ENCODE measurements around the gene TOMM6. TPM values are rescaled to one million over a fixed set of nuclear protein-coding genes. Genes with fewer than 3 reads are reported as not detected.
"Not testable (repeated sequence)": the region's sequence is repeated elsewhere in the genome, so short reads cannot be mapped to it uniquely, and the experiment has no call there.

TOMM6 gene
- total RNA-seq, 4 donors from 2014 or later, result 76.9 to 146 (median 118) TPM

DNA sequence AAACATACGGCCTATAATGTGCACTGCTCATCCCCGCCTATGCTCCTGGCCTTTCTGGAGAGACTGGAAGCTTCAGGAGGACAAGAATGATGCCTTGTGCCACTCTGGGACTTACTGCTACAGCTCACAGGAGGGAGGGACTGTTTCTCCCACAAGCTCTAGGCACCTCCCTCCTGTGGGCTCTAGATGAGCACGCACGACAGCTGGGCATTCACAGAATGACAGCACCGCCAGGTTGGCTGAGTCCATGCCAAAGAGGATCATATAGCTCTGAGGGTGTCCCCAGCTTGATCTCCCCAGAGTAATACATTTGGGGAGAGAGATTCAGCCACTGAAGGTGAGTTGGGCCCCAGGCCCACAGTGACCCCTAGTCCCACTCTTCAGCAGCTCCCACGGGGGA, 30.2 kb upstream of the TOMM6 start:
- no peak for ATAC-seq (ENCODE audit: low FRiP score)
- TF ChIP-seq, protein P1, sequence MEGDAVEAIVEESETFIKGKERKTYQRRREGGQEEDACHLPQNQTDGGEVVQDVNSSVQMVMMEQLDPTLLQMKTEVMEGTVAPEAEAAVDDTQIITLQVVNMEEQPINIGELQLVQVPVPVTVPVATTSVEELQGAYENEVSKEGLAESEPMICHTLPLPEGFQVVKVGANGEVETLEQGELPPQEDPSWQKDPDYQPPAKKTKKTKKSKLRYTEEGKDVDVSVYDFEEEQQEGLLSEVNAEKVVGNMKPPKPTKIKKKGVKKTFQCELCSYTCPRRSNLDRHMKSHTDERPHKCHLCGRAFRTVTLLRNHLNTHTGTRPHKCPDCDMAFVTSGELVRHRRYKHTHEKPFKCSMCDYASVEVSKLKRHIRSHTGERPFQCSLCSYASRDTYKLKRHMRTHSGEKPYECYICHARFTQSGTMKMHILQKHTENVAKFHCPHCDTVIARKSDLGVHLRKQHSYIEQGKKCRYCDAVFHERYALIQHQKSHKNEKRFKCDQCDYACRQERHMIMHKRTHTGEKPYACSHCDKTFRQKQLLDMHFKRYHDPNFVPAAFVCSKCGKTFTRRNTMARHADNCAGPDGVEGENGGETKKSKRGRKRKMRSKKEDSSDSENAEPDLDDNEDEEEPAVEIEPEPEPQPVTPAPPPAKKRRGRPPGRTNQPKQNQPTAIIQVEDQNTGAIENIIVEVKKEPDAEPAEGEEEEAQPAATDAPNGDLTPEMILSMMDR (IDR thresholded peaks at IDR 0.05), result no peak
- no peak for DNase-seq (ENCODE audit: low spot score)

DNA sequence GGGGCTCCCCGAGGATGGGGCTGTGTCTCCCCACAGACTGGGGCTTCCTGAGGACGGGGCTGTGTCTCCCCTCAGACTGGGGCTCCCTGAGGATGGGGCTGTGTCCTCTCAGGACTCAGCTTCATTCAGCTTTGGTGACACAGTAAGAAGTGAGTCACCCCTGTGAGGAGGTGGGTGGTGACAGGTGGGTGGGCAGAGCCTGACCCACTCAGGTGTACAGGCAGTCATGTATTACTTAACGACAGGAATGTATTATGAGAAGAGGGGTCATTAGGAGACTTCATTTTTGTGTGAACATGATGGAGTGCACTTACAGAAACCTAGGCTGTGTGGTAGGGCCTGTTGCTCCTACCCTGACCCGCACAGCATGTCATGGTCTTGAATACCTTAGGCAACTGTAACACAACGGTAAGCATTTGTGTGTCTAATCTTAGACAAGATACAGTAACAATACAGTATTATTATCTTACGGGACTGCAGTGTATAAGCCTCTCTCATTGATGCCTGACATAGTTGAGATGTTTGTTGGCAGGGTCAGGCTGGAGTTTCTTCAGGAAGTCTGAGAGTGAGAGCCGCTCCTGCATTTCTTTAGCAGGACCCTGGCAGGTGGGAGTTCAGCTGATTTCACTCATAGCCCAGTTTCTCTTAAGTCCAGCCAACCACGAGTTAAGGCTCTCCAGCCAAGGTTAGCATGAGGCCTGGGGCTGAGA, 29.4 kb upstream of the TOMM6 start:
- TF ChIP-seq, protein P1 (IDR thresholded peaks at IDR 0.05), result no peak
- no peak for ATAC-seq (ENCODE audit: low FRiP score)
- no peak for DNase-seq (ENCODE audit: low spot score)

DNA sequence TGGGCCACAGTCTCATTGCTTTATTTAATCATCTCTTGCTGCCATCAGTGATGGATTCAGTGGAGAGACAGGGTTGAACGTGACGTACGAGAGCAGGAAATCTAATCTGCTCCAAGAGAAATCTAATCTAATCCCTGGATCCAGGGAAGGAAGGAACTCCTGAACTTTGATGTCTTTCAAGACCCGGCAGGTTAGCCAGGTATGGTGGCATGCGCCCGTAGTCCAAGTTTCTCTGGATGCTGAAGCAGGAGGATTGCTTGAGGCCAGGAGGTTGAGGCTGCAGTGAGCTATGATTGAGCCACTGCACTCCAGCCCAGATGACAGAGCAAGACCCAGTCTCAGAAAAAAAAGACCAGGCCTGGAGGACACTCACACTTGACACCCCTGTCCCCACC, 28.9 kb upstream of the TOMM6 start:
- TF ChIP-seq, protein P1 (IDR thresholded peaks at IDR 0.05), result no peak
- ATAC-seq (ENCODE audit: low FRiP score), result no peak
- no peak for DNase-seq (ENCODE audit: low spot score)

DNA sequence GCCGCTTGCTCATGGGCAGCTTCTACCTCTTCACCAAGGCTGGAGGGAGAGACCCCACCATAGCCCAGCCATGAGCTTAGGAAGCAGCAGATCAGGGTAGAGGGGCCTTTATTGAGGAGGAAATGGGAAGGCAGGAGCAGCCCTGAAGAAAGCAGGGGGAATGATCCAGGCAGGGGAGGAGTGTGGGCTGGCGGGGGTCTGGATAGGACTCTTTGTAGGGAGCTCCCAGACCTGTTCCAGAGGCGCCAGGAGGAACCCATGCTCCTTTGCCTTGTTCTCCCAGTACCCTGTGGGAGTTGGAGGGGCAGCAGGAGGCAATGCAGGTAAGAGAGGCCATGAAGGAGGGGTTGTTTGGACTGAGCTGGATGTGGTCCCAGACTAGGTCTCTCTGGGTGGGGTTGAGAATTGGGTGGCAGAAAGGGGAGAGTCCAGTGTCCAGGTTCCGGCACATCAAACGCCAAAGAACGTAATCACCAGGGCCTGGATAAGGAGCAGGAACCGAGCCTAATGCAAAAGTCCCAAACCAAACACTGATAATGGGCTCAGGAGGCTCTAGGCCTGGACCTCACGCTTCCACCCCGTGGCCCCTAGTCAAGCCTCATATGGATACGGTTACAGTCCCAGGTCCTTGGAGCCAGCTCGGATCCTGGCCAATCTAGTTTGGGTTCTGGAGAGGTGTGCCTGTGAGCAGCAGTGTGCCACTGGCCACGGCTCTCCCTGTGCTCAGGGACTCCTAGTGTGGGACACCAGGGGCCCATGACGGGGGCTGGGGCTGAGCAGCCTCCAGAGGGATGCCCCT, 28.2 kb upstream of the TOMM6 start:
- no peak for ATAC-seq (ENCODE audit: low FRiP score)
- TF ChIP-seq, protein P1 (IDR thresholded peaks at IDR 0.05), result no peak
- DNase-seq (ENCODE audit: low spot score), result no peak

DNA sequence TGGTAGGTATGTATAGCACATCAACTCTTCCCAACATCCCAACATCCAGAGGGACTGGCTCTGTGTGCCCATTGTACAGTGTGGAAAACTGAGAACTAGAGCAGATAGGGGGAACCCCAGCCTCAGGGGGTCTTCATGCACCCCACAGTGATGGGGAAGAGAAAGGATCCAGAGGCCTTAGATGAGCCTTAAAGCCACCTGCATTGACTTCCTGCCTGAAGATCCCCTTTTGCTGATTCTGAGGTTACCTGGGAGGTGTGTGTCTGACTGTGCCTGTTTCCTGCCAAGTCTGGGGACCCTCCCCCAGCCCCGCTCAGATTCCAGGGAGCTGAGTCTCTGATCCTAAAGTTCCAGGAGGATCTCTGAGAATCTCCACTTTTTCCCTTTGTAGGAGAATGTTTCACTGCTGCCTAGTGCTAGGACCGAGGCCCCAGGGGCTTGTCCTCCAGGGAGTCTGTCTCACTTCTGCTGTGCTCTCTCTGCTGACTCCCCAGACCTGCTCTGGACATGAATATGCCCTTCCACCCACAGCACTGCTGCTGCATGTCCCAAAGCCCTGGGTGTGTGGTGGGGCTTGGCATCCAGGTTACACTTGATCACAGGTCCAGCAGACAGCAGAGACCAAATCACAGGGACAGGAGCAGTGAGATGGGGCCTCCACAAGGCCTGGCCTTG, 27.5 kb upstream of the TOMM6 start:
- no peak for ATAC-seq (ENCODE audit: low FRiP score)
- DNase-seq (ENCODE audit: low spot score), result no peak
- TF ChIP-seq, protein P1 (IDR thresholded peaks at IDR 0.05), result no peak

DNA sequence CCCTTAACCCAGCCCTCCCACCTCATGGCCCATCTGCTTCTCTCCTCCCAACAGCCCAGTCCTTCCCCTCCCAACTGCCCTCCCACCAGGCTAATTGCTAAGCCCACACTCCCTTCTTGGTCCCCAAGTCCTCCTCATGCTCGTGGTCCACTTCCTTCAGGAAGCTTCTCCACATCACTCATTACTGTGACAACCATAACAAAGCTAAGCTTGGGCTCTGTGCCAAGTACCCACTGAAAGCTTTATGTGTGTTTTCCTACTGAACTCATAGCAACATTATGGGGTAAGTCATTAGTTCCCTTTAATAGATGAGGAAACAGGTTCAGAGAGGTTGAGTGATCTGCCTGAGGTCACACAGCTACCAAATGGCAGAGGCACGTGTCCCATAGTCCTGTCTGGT, 24.0 kb upstream of the TOMM6 start:
- no peak for ATAC-seq (ENCODE audit: low FRiP score)
- TF ChIP-seq, protein P1 (IDR thresholded peaks at IDR 0.05), result no peak
- DNase-seq (ENCODE audit: low spot score), result no peak

DNA sequence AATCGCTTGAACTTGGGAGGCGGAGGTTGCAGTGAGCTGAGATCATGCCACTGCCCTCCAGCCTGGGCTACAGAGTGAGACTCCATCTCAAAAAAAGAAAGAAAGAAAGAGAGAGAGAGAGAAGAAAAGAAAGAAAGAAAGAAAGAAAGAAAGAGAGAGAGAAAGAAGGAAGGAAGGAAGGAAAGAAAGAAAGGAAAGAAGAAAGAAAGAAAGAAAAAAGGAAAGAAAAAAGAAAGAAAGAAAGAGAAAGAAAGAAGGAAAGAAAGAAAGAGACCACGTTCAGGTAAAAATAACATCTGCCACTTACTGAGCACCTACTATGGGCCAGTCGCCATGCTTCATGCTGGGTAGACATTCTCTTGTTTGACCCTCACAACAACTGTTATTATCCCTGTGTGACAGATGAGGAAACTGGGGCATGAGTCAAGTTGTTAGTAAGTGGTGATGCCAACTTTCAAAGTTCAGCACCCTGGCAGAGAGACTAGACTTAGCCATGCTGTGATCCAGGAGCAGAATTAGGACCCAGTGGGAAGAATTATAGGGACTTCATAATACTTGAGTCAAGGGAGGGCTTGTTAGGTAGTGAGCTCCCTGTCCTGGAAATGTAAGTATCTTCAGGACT, 21.3 kb upstream of the TOMM6 start:
- ATAC-seq (ENCODE audit: low FRiP score); DNase-seq (ENCODE audit: low spot score): not testable (repeated sequence)

Data from omental fat pad (tissue), 4 donors.